Measurements from ENCODE around the gene ABCC8. TPM values are rescaled to one million over a fixed set of nuclear protein-coding genes. Genes with fewer than 3 reads are reported as not detected.
A peak's percentile ranks its signal among the peaks of the same experiment; 100 is the strongest.

ABCC8 gene
- total RNA-seq, 2 donors from 2014 or later: 3.0 to 4.2 TPM

GRCh38 chr11:17379383-17380180, 97.1 kb downstream of the ABCC8 start:
- no peak for TF ChIP-seq CTCF (IDR thresholded peaks at IDR 0.05)
- H3K4me1 ChIP-seq: peaks cover 0 to 18% of the 10 kb centered on the region in 2 donors
- H3K36me3 ChIP-seq: no peaks in the 10 kb centered on the region
- H3K27ac ChIP-seq: no peak overlapping the region
- H3K27me3 ChIP-seq: peaks cover 0 to 3% of the 10 kb centered on the region in 2 donors
- no peaks in the 10 kb centered on the region for H3K9me3 ChIP-seq
- DNase-seq (ENCODE audit: low spot score): no peak
- no peak overlapping the region for H3K4me3 ChIP-seq

GRCh38 chr11:17378655-17379054, 98.0 kb downstream of the ABCC8 start:
- Histone ChIP-seq H3K27ac (no peak overlapping the region), H3K4me1 (peaks cover 0 to 12% of the 10 kb centered on the region in 2 donors), H3K27me3 (no peaks in the 10 kb centered on the region), H3K36me3 (peaks cover 2% of the 10 kb centered on the region), H3K9me3 (peaks cover 0 to 3% of the 10 kb centered on the region in 2 donors), H3K4me3 (no peak overlapping the region)
- TF ChIP-seq CTCF (IDR thresholded peaks at IDR 0.05): no peak
- no peak for DNase-seq (ENCODE audit: low spot score)

GRCh38 chr11:17376493-17376892, 100.2 kb downstream of the ABCC8 start:
- Histone ChIP-seq H3K27me3 (no peaks in the 10 kb centered on the region), H3K9me3 (peaks cover 13 to 24% of the 10 kb centered on the region in 2 donors), H3K4me1 (peaks cover 0 to 5% of the 10 kb centered on the region in 2 donors), H3K27ac (peak overlapping the region in 1 of 2 donors; percentile 50), H3K4me3 (no peak overlapping the region), H3K36me3 (peaks cover 23% of the 10 kb centered on the region)
- no peak for TF ChIP-seq CTCF (IDR thresholded peaks at IDR 0.05)
- DNase-seq (ENCODE audit: low spot score): no peak

- H3K27me3 ChIP-seq: no peaks in the 10 kb centered on the region
- H3K4me3 ChIP-seq: no peak overlapping the region
- no peak for TF ChIP-seq CTCF (IDR thresholded peaks at IDR 0.05)
- peaks cover 0 to 5% of the 10 kb centered on the region in 2 donors for H3K4me1 ChIP-seq
- H3K27ac ChIP-seq: no peak overlapping the region
- H3K36me3 ChIP-seq: peaks cover 32% of the 10 kb centered on the region
- no peak for DNase-seq (ENCODE audit: low spot score)
- peaks cover 13 to 34% of the 10 kb centered on the region in 2 donors for H3K9me3 ChIP-seq
These were observed 101.1 kb downstream of the ABCC8 start for GRCh38 chr11:17375547-17375946.

- Histone ChIP-seq H3K4me1 (peaks cover 0 to under 1% of the 10 kb centered on the region in 2 donors), H3K27ac (no peak overlapping the region), H3K9me3 (peaks cover 13 to 55% of the 10 kb centered on the region in 2 donors), H3K27me3 (no peaks in the 10 kb centered on the region), H3K36me3 (peaks cover 70% of the 10 kb centered on the region), H3K4me3 (no peak overlapping the region)
- no peak for TF ChIP-seq CTCF (IDR thresholded peaks at IDR 0.05)
- DNase-seq (ENCODE audit: low spot score): no peak
These were observed 105.0 kb downstream of the ABCC8 start for GRCh38 chr11:17371614-17372013.

Measured in right atrium auricular region (tissue), 2 donors.